Measurements from ENCODE around the gene OR56A3. TPM values are rescaled to one million over a fixed set of nuclear protein-coding genes. Genes with fewer than 3 reads are reported as not detected.

OR56A3 gene
- total RNA-seq, 1 experiment from 2014 or later, result not detected

GRCh38 chr11:5989203-5989602 lies 47.2 kb downstream of the OR56A3 start:
- Histone ChIP-seq H3K9me3 (ENCODE audit: low read length) (no peaks in the 10 kb centered on the region), H3K4me1 (ENCODE audit: insufficient read depth, low read length) (no peaks in the 10 kb centered on the region), H3K4me3 (ENCODE audit: low read length) (no peak overlapping the region), H4K20me1 (ENCODE audit: low read length) (no peaks in the 10 kb centered on the region), H3K27ac (ENCODE audit: low read length) (no peak overlapping the region), H3K36me3 (ENCODE audit: low read depth, low read length) (no peaks in the 10 kb centered on the region), H3K9ac (ENCODE audit: low read length) (no peak overlapping the region), H2AFZ (ENCODE audit: low read length) (no peak overlapping the region), H3K27me3 (ENCODE audit: low read length) (0 out of 2 replicates have a peak, but pooled peaks cover 3% of the 10 kb centered on the region), H3K79me2 (ENCODE audit: low read length) (no peaks in the 10 kb centered on the region), H3K9me2 (replicated peaks; ENCODE audit: low read length) (no peaks in the 10 kb centered on the region), H3K4me2 (ENCODE audit: low read length) (no peak overlapping the region), H3F3A (ENCODE audit: low read length, unreplicated experiment) (no peaks in the 10 kb centered on the region)
- ATAC-seq (no peak), DNase-seq (no peak)
- intact Hi-C loops (cut with micrococcal nuclease), result no loop called here
- POLR2A ChIA-PET (ENCODE audit: unreplicated experiment), result no interaction called here
- CTCF ChIA-PET, result no interaction called here
- no TSS peak for BruUV-seq (replicated peaks)
- no peak for TF ChIP-seq EZH2phosphoT487 (IDR thresholded peaks at IDR 0.05; ENCODE audit: borderline replicate concordance, low read length)
- TF ChIP-seq EZH2 (IDR thresholded peaks at IDR 0.05; ENCODE audit: low read length, unreplicated experiment), result no peak
- no peak for TF ChIP-seq CTCF (conservative IDR thresholded peaks at IDR 0.05; ENCODE audit: low read depth, low read length)

- intact Hi-C loops (cut with micrococcal nuclease), result no loop called here
- no peaks in the 10 kb centered on the region for H3K9me3 ChIP-seq (ENCODE audit: low read length)
- POLR2A ChIA-PET (ENCODE audit: unreplicated experiment), result no interaction called here
- H3K79me2 ChIP-seq (ENCODE audit: low read length), result no peaks in the 10 kb centered on the region
- no peak for ATAC-seq
- DNase-seq, result no peak
- no peak overlapping the region for H3K27ac ChIP-seq (ENCODE audit: low read length)
- no peaks in the 10 kb centered on the region for H3F3A ChIP-seq (ENCODE audit: low read length, unreplicated experiment)
- no peak overlapping the region for H2AFZ ChIP-seq (ENCODE audit: low read length)
- no peak overlapping the region for H3K9ac ChIP-seq (ENCODE audit: low read length)
- no peaks in the 10 kb centered on the region for H3K36me3 ChIP-seq (ENCODE audit: low read depth, low read length)
- BruUV-seq (replicated peaks), result no TSS peak
- no peak overlapping the region for H3K4me3 ChIP-seq (ENCODE audit: low read length)
- no peak overlapping the region for H3K4me2 ChIP-seq (ENCODE audit: low read length)
- no peaks in the 10 kb centered on the region for H3K9me2 ChIP-seq (replicated peaks; ENCODE audit: low read length)
- no peak for TF ChIP-seq EZH2phosphoT487 (IDR thresholded peaks at IDR 0.05; ENCODE audit: borderline replicate concordance, low read length)
- TF ChIP-seq EZH2 (IDR thresholded peaks at IDR 0.05; ENCODE audit: low read length, unreplicated experiment), result no peak
- TF ChIP-seq CTCF (conservative IDR thresholded peaks at IDR 0.05; ENCODE audit: low read depth, low read length), result no peak
- no peaks in the 10 kb centered on the region for H3K4me1 ChIP-seq (ENCODE audit: insufficient read depth, low read length)
- no peaks in the 10 kb centered on the region for H3K27me3 ChIP-seq (ENCODE audit: low read length)
- CTCF ChIA-PET, result no interaction called here
- no peaks in the 10 kb centered on the region for H4K20me1 ChIP-seq (ENCODE audit: low read length)
These were observed 50.1 kb downstream of the OR56A3 start for GRCh38 chr11:5992150-5992549.

GRCh38 chr11:5992604-5993251 lies 50.7 kb downstream of the OR56A3 start:
- TF ChIP-seq CTCF (conservative IDR thresholded peaks at IDR 0.05; ENCODE audit: low read depth, low read length), result peak; percentile 66
- TF ChIP-seq EZH2phosphoT487 (IDR thresholded peaks at IDR 0.05; ENCODE audit: borderline replicate concordance, low read length), result no peak
- intact Hi-C loops (cut with micrococcal nuclease), result no loop called here
- POLR2A ChIA-PET (ENCODE audit: unreplicated experiment), result no interaction called here
- Histone ChIP-seq H3K4me2 (ENCODE audit: low read length) (no peak overlapping the region), H3K9me3 (ENCODE audit: low read length) (no peaks in the 10 kb centered on the region), H3K9me2 (replicated peaks; ENCODE audit: low read length) (no peaks in the 10 kb centered on the region), H3K4me3 (ENCODE audit: low read length) (no peak overlapping the region), H3K79me2 (ENCODE audit: low read length) (no peaks in the 10 kb centered on the region), H3K9ac (ENCODE audit: low read length) (no peak overlapping the region), H4K20me1 (ENCODE audit: low read length) (no peaks in the 10 kb centered on the region), H3K27ac (ENCODE audit: low read length) (no peak overlapping the region), H3K36me3 (ENCODE audit: low read depth, low read length) (no peaks in the 10 kb centered on the region), H3F3A (ENCODE audit: low read length, unreplicated experiment) (no peaks in the 10 kb centered on the region), H3K4me1 (ENCODE audit: insufficient read depth, low read length) (no peaks in the 10 kb centered on the region), H2AFZ (ENCODE audit: low read length) (no peak overlapping the region), H3K27me3 (ENCODE audit: low read length) (no peaks in the 10 kb centered on the region)
- CTCF ChIA-PET, result no interaction called here
- ATAC-seq (no peak), DNase-seq (peak; percentile 33)
- no TSS peak for BruUV-seq (replicated peaks)
